Kidney (tissue), 14 donors: ENCODE results near the gene RAP1GDS1. TPM values are rescaled to one million over a fixed set of nuclear protein-coding genes. Genes with fewer than 3 reads are reported as not detected.
"Not testable (repeated sequence)": the region's sequence is repeated elsewhere in the genome, so short reads cannot be mapped to it uniquely, and the experiment has no call there.

Experiments
- DNase-seq, 5 donors: peaks; one replicate each; pipeline ENCODE4 v3.0.0-alpha.2; 2013 to 2020
- FAIRE-seq: peaks from 2 replicates; lab custom pipeline; 2012; peaks lifted over from hg19 to GRCh38; lab: Jason Lieb, UNC
- H3K27ac ChIP-seq, 2 donors: one replicate each; pipeline ENCODE4 v1.7.0; 2013; ENCODE audit warnings: low read depth in 2 of 2, low read length in 2 of 2, inconsistent platforms in 1 of 2
- H3K27me3 ChIP-seq: one replicate; pipeline ENCODE4 v1.7.1; 2013; ENCODE audit warnings: low read length, inconsistent platforms; ENCODE audit not compliant: control insufficient read depth, insufficient read depth
- H3K36me3 ChIP-seq, 3 donors: one replicate each; pipeline versions ENCODE4 v1.7.0 to v1.7.1; 2013; ENCODE audit warnings: low read length in 3 of 3, control low read depth in 1 of 3, inconsistent platforms in 1 of 3; ENCODE audit not compliant: insufficient read depth in 3 of 3, control insufficient read depth in 2 of 3
- H3K4me1 ChIP-seq, 3 donors: one replicate each; pipeline versions ENCODE4 v1.7.0 to v1.7.1; 2013; ENCODE audit warnings: low read length in 3 of 3, inconsistent platforms in 1 of 3, low read depth in 1 of 3; ENCODE audit not compliant: control insufficient read depth in 2 of 3, insufficient read depth in 2 of 3
- H3K4me3 ChIP-seq, 3 donors: one replicate each; pipeline versions ENCODE4 v1.7.0 to v1.8.1; 2013; ENCODE audit warnings: low read length in 3 of 3, control low read depth in 1 of 3, inconsistent platforms in 1 of 3
- H3K9ac ChIP-seq, 3 donors: one replicate each; pipeline versions ENCODE4 v1.7.0 to v1.7.1; 2013; ENCODE audit warnings: low read length in 3 of 3, control low read depth in 1 of 3, inconsistent platforms in 1 of 3
- H3K9me3 ChIP-seq, 3 donors: one replicate each; pipeline versions ENCODE4 v1.7.0 to v1.7.1; 2013; ENCODE audit warnings: low read length in 3 of 3, control low read depth in 1 of 3, inconsistent platforms in 1 of 3; ENCODE audit not compliant: control insufficient read depth in 2 of 3, insufficient read depth in 1 of 3
- CTCF ChIP-seq: IDR thresholded peaks from 3 replicates; pipeline ENCODE4 v1.5.1; 2012; ENCODE audit warnings: mild to moderate bottlenecking, moderate library complexity, borderline replicate concordance; ENCODE audit not compliant: insufficient read depth; ENCODE audit errors: extremely low read depth
- intact Hi-C: fragments of 100-400 bp; cut with DNase I; formaldehyde crosslinking; loops from one replicate; pipeline ENCODE4 v1.11.1; 2022
- polyA plus RNA-seq: library from polyadenylated mRNA; stranded (reverse); fragments of 350-450 nt; fragmentation: Illumina TruSeq; extraction: RNeasy Lipid Tissue Mini Kit (QIAGEN cat#74804); gene quantifications from one replicate; pipeline ENCODE4 v1.2.3, GENCODE V29; 2014; ENCODE audit warnings: low read depth, low replicate concordance; ENCODE audit not compliant: insufficient read depth
- total RNA-seq: library from RNA; stranded (reverse); fragmentation: NEBNext Ultra II Directional; extraction: Animal tissue kit (Norgen Biotek cat#: 25700); gene quantifications from one replicate; pipeline ENCODE4 v1.2.1, GENCODE V29; 2021
- donor health status: control.
- donor health status: control.
- donor health status: control.
- donor health status: control.
- donor health status: control.
- donor health status: DM: yes; HTN: yes; CAD: no.
- donor health status: Normal renal cell carcinoma (clear cell type).

RAP1GDS1 gene
- total and polyA plus RNA-seq, 2 donors from 2014 or later = 23.0 to 42.2 TPM

GRCh38 chr4:98416844-98417243 lies 155.7 kb downstream of the RAP1GDS1 start:
- no peaks in the 10 kb centered on the region for H3K27me3 ChIP-seq
- FAIRE-seq (no peak), DNase-seq (no peak)
- H3K4me1 ChIP-seq = no peaks in the 10 kb centered on the region
- no peak overlapping the region for H3K9ac ChIP-seq
- no peak overlapping the region for H3K27ac ChIP-seq
- no peaks in the 10 kb centered on the region for H3K36me3 ChIP-seq
- H3K4me3 ChIP-seq = no peak overlapping the region
- no peaks in the 10 kb centered on the region for H3K9me3 ChIP-seq
- intact Hi-C loops = no loop called here
- no peak for TF ChIP-seq CTCF

DNA sequence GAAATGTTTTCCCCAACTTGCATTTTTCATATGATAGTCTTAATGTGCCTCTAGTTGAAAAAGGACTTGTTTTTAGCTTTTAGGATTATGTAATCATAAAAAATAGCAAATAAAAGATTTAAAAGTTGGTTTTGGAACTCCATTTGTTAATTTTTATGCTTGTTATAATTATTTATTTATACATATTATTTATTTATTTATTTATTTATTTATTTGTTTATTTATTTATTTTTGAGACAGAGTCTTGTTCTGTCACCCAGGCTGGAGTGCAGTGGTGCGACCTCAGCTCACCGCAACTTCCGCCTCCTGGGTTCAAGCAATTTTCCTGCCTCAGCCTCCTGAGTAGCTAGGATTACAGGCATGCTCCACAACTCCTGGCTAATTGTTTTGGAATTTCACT lies 159.0 kb downstream of the RAP1GDS1 start:
- FAIRE-seq = not testable (repeated sequence)

DNA sequence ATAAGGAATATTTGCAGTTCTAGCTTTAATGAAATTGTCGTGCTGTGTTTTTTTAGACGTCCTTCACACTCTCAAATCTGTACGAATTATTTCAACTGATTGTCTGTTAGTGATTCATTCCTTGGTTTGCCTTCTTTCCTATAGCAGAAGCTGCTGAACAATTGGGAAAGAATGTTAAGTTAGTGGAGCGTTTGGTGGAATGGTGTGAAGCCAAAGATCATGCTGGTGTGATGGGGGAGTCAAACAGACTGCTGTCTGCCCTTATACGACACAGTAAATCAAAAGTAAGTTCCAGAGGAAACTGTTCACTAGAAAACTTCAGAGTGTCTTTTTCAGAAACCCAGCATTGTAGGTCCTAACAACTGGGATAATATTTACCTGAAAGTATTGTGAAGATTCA lies 159.9 kb downstream of the RAP1GDS1 start:
- H3K36me3 ChIP-seq = peaks cover 0 to 3% (median 2%) of the 10 kb centered on the region in 3 donors
- intact Hi-C loops = no loop called here
- no peaks in the 10 kb centered on the region for H3K27me3 ChIP-seq
- no peak for TF ChIP-seq CTCF
- DNase-seq = peak in 3 of 5 donors; percentile 15 to 53 (median 45)
- H3K9ac ChIP-seq = no peak overlapping the region
- no peaks in the 10 kb centered on the region for H3K4me1 ChIP-seq
- H3K4me3 ChIP-seq = no peak overlapping the region
- no peaks in the 10 kb centered on the region for H3K9me3 ChIP-seq
- FAIRE-seq = no peak
- no peak overlapping the region for H3K27ac ChIP-seq

More for the DNA sequence above, 159.0 kb downstream of the RAP1GDS1 start:
- H3K36me3 ChIP-seq, intact Hi-C loops, H3K9ac ChIP-seq, H3K4me3 ChIP-seq, DNase-seq, H3K9me3 ChIP-seq, H3K27me3 ChIP-seq, H3K27ac ChIP-seq, H3K4me1 ChIP-seq: not testable (repeated sequence)

GRCh38 chr4:98423009-98423408 lies 161.8 kb downstream of the RAP1GDS1 start:
- no peak for DNase-seq
- intact Hi-C loops = no loop called here

More at GRCh38 chr4:98423009-98423408, 161.8 kb downstream of the RAP1GDS1 start:
- TF ChIP-seq CTCF = no peak
- Histone ChIP-seq H3K4me1 (no peaks in the 10 kb centered on the region), H3K9ac (no peak overlapping the region), H3K9me3 (no peaks in the 10 kb centered on the region), H3K36me3 (peaks cover 0 to 3% (median 2%) of the 10 kb centered on the region in 3 donors), H3K27me3 (no peaks in the 10 kb centered on the region), H3K4me3 (no peak overlapping the region), H3K27ac (no peak overlapping the region)
- FAIRE-seq = no peak
